NCI-H524 (cell line): ENCODE data around the gene RELA.
"Not testable (repeated sequence)": the region's sequence is repeated elsewhere in the genome, so short reads cannot be mapped to it uniquely, and the experiment has no call there.

Source experiments
- DNase-seq, 2 experiments: peaks; one replicate each; lab custom pipeline; 2025; lab: John Stamatoyannopoulos, UW

RELA gene

DNA sequence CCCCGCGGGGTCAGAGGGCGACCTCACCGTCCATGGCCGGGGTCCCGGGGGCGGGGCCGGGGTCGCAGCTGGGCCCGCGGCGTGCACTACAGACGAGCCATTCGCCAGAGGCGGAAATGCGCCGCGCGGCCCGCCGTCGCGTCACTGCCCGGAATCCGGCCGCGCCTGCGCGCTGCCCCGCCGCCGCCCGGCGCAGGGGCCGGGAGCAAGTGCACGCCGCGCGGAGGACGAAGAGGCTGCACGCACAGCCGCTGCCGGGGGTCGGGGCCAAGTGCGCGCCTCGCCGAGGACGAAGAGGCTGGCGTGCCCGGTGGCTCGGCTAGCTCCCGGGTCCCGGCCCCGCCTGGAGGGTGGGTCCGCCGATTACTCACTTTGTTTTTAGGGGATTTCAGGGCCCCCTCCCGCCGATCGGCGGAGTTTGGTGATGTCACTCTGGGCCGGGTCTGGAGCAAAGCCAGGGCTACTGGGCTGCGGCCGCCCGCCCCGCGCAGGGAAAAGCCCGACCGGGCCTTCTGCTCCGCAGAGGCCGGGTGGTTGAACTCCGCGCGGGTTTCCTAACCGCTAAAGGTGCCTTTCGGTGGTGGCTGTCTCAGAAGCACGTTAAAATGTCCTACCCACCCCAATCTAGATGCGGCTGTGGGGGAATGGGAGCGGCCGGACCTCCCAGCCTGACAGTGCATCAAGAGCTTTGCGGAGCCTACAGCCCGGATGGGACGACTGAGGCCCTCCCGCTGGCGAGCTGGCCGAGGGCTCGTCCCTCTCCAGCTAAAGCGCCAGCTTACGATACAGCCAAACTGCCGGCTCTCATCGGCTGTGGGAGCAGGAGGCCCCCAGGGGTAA lies at the start of gene RELA:
RELA (minus strand) TSS at position 118 of the 840 bp plus-strand sequence; CDS start at position 34, 84 bp downstream.
- DNase-seq, result peak; percentile 67 to 83

DNA sequence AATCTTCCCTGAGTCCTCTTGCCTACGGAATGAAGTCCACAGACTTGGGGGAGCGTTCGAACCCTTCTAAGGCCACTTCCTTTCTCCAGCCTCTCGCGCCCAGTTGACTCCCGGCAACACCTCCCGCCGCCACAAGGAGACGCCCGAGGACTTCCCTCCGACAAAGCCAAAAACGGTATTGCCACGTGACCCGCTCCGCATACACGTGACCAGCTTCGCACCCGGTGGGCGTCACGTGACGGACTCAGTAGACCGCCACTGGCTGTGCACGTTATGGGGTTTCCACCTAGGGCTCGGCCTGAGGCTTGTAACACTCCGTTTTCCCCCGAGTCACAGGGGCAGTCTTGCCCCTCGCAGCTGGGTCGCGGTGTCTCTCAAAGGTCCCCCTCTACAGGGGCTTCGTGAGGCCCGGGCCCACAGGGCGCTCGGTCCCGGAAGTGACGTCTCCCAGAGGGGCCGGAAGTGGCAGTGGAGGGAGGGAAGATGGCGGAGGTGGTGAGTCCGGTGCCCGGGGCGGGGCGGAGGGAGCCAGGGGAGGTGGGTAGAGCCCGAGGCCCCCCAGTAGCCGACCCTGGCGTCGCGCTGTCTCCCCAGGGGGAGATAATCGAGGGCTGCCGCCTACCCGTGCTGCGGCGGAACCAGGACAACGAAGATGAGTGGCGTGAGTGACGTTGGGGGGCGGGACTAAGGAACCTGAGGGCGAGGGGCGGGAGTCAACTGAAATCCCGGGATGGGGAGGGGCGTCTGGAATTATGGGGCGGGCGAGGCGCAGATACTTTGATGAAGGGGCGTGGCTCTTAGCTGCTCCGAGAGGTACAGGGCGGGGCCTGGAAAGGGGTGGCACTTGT lies 49.3 kb upstream of the RELA start, which contains the start of gene KAT5:
KAT5 (plus strand) TSS at position 468 of the 848 bp plus-strand sequence; CDS start at position 484, 16 bp downstream.
- DNase-seq, result peak; percentile 95 to 97

DNA sequence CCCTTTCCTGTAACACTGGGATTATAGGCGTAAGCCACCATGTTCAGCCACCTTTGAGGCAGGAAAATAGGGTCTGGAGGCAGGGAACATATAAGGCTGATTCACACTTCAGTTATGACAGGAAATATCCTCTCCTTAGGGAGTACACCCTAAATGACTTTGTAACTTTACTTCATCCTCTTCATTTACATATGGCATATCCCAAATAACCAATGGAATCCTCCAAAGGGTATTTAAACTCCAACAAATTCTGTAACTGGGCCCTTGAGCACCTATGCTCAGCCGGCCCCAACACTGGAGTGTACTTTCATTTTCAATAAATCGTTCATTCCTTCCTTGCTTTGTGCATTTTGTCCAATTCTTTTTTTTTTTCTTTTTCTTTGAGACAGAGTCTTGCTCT lies 47.7 kb upstream of the RELA start:
- DNase-seq, result no peak

- DNase-seq, result no peak
Measured at GRCh38 chr11:65709661-65710060, 46.9 kb upstream of the RELA start.

- DNase-seq, result no peak
Measured at GRCh38 chr11:65708451-65708850, 45.7 kb upstream of the RELA start.

DNA sequence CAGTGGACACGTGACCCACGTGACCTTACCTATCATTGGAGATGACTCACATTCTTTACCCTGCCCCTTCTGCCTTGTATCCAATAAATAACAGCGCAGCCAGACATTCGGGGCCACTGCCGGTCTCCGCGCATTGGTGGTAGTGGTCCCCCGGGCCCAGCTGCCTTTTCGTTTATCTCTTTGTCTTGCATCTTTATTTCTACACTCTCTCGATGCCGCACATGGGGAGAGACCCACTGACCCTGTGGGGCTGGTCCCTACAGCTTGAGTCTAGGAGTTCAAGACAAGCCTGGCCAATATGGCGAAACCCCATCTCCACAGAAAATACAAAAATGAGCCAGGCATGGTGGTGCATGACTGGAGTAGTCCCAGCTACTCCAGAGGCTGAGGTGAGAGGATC lies 44.3 kb upstream of the RELA start:
- DNase-seq, result not testable (repeated sequence)

DNA sequence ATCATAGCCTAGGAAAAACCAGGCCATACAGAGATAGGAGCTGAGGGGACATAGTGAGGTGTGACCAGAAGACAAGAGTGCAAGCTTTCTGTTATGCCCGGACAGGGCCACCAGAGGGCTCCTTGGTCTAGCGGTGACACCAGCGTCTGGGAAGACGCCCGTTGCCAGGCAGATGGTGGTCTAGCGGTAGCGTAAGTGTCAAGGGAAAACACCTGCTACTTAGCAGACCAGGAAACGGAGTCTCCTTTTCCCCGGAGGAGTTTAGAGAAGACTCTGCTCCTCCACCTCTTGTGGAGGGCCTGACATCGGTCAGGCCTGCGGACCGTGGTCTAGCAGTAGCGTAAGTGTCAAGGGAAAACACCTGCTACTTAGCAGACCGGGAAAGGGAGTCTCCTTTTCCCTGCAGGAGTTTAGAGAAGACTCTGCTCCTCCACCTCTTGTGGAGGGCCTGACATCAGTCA lies 43.6 kb upstream of the RELA start:
- DNase-seq, result peak; percentile 49 to 81

DNA sequence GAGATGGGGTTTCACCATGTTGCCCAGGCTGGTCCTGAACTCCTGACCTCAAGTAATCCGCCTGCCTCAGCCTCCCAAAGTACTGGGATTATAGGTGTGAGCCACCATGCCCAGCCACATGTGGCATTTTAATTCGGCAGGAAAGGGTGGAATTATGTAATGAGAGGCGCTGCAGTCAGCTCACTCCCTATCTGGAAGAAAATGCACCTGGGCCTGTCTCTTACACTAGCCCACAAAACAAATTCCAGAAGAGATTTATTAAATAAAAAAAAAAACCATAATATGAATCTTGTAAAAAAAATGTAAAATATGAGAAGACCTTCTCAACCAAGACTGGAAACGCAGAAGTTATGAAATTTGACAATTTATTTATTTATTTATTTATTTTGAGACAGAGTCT lies 41.1 kb upstream of the RELA start:
- no peak for DNase-seq

GRCh38 chr11:65701686-65702085 lies 39.0 kb upstream of the RELA start:
- DNase-seq, result no peak

DNA sequence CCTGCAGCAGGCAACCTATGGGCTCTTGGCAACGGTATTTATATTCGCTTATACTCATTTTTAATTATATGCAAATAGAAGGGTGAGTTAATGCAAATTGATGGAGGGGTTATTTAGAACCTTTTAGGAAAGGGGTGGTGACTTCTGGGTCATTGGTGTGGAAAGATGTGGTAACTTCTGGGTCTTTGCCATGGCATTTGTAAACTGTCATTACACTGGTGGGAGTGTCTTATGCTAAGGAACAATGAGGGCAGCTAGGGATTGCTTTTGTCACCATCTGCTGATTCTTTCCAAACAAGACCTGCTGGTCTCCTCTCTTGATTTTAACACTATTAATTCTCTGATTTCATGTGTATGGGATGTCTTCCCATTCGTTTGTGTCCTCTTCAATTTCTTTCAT lies 37.7 kb upstream of the RELA start:
- no peak for DNase-seq

DNA sequence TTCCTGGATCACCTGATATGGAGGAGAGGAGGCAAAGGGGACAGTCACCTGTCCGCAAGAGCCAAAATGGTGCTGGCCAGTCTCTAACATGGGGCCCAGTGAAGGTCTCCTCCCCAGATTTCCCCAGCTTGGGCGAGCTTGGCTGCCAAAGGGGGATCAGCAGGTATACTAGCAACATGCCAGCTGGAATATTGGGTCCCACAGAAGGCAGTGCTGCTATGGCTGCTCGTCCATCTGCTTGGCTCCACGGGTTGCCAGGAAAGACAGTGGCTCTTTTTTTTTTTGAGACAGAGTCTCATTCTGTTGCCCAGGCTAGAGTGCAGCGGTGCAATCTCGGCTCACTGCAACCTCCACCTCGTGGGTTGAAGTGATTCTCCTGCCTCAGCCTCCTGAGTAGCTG lies 36.6 kb upstream of the RELA start:
- DNase-seq, result no peak

GRCh38 chr11:65698205-65698604 lies 35.5 kb upstream of the RELA start:
- no peak for DNase-seq

DNA sequence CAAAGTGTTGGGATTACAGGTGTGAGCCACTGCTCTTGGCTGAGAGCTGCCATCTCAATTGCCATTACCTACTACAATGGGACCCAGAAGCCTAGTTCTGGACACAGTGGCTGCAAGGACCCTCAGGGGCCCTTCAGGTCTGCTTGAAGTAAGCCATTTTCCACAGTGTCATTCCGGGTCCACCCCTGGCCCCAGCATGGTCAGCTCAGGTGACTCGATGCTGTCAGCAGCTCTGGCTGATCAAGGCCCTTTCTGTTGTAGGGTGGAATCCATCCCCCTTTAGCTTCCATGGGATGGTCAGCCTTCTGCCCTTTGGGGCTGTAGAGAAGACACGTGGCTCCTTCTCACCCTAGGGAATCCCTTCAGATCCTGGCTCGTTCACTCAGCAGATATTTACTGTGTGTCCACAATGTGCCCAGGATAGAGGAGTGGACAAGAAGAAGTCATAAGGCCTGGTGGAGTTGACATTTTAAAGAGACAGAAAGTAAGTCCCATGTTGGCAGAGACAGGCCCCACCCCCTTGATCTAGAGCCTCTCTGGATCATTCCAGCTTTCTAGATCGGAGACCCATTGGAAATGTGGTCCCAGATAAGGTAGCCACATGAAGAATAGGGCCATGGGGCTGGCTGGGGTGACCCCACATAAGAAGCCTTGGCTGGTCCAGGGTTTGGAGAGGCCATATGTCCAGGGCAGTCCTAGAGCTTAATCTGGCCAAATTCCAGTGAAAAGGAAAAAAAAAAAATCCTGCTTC lies 34.3 kb upstream of the RELA start:
- DNase-seq, result no peak

DNA sequence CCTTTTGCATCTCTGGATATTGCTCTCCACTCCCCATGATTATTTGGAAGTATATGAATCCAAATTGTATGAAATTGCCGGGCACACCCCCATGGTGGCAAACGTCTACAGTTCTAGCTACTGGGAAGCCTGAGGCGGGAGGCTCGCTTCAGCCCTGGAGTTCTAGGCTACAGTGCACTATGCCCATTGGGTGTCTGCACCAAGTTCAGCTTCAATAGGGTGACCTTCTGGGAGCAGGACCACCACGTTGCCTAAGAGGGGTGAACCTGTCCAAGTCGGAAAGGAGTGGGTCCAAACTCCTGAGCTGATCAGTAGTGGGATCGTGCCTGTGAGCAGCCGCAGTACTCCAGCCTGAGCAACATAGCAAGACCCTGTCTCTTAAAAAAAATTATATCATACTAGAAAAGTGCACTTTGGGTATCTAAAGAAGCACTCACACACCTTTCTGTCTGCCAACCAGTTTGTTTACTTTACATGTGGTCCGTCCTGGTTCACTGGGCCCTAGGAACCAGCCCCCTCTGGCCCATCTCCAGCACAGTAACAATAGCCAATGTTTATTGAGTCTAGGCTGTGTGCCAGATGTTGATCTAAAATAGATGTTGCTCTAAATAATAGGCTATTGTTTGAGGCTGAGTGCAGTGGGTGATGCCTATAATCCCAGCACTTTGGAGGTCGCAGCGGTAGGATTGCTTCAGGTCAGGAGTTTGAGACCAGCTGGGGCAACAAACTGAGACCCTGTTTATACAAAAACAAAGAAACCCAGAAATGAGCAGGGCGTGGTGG lies 32.9 kb upstream of the RELA start:
- no peak for DNase-seq

GRCh38 chr11:65692367-65692766 lies 29.7 kb upstream of the RELA start:
- DNase-seq, result no peak

DNA sequence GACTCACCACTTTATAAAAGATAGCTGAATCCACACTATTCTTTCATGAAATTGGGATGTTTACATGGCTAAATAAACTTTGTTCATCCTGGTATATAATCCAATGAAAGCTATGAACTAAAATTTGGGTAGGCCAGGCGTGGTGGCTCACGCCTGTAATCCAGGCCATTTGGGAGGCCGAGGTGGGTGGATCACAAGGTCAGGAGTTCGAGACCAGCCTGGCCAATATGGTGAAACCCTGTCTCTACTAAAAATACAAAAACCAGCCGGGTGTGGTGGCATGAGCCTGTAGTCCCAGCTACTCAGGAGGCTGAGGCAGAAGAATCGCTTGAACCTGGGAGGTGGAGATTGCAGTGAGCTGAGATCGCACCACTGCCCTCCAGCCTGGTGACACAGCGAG lies 29.1 kb upstream of the RELA start:
- DNase-seq, result not testable (repeated sequence)

GRCh38 chr11:65685981-65686380 lies 23.3 kb upstream of the RELA start:
- no peak for DNase-seq

DNA sequence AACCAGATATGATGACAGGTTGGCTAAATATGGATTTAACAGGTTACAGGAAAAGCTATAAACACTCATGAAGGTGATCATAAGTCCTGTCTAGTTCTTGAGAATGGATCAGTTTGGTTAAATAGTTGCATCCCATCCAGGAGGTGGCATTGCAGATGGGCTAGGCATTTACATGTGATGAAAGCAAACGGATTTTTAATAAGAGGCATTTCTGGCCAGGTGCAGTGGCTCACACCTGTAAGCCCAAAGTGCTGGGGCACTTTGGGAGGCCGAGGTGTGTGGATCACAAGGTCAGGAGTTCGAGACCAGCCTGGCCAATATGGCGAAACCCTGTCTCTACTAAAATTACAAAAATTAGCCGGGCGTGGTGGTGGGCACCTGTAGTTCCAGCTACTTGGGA lies 20.8 kb upstream of the RELA start:
- DNase-seq, result not testable (repeated sequence)

- DNase-seq, result no peak
Measured at GRCh38 chr11:65680192-65680743, 17.6 kb upstream of the RELA start.

GRCh38 chr11:65672982-65673381 lies 10.3 kb upstream of the RELA start:
- DNase-seq, result no peak
